Immature natural killer cell (primary cell): ENCODE data around the gene U2AF1L4. TPM values are rescaled to one million over a fixed set of nuclear protein-coding genes. Genes with fewer than 3 reads are reported as not detected.

Experiments
- DNase-seq, 3 donors: peaks; one replicate each; pipeline ENCODE4 v3.0.0; 2022; ENCODE audit warnings: mixed read lengths in 1 of 3
- H3K27ac Mint-ChIP-seq, 6 donors: one replicate each; pipeline ENCODE4 v1.8.0; 2020; ENCODE audit warnings: mixed read lengths in 6 of 6, mild to moderate bottlenecking in 5 of 6, inconsistent platforms in 4 of 6, moderate library complexity in 3 of 6
- H3K27me3 Mint-ChIP-seq, 3 donors: one replicate each; pipeline ENCODE4 v1.8.0; 2020 to 2021; ENCODE audit warnings: low read depth in 3 of 3, mild to moderate bottlenecking in 3 of 3, mixed read lengths in 3 of 3, moderate library complexity in 3 of 3, inconsistent platforms in 1 of 3
- H3K36me3 Mint-ChIP-seq, 3 donors: one replicate each; pipeline ENCODE4 v1.8.0; 2020; ENCODE audit warnings: mixed read lengths in 3 of 3, inconsistent platforms in 2 of 3, mild to moderate bottlenecking in 2 of 3
- H3K4me1 Mint-ChIP-seq, 2 donors: one replicate each; pipeline ENCODE4 v1.8.0; 2020; ENCODE audit warnings: inconsistent platforms in 2 of 2, mild to moderate bottlenecking in 2 of 2, mixed read lengths in 2 of 2, moderate library complexity in 1 of 2
- H3K4me3 Mint-ChIP-seq, 5 donors: one replicate each; pipeline ENCODE4 v1.8.0; 2020; ENCODE audit warnings: mild to moderate bottlenecking in 5 of 5, mixed read lengths in 5 of 5, inconsistent platforms in 3 of 5, moderate library complexity in 3 of 5
- H3K9me3 Mint-ChIP-seq, 6 donors: one replicate each; pipeline ENCODE4 v1.8.0; 2020; ENCODE audit warnings: mild to moderate bottlenecking in 6 of 6, mixed read lengths in 6 of 6, inconsistent platforms in 4 of 6, moderate library complexity in 3 of 6
- polyA plus RNA-seq, 3 donors: library from polyadenylated mRNA; unstranded; fragments of 300-500 nt; fragmentation: Illumina TruSeq; gene quantifications; one replicate each; pipeline ENCODE4 v1.2.3, GENCODE V29; 2021

U2AF1L4 gene
- polyA plus RNA-seq, 3 donors from 2014 or later = 11.8 to 21.4 (median 15.8) TPM

DNA sequence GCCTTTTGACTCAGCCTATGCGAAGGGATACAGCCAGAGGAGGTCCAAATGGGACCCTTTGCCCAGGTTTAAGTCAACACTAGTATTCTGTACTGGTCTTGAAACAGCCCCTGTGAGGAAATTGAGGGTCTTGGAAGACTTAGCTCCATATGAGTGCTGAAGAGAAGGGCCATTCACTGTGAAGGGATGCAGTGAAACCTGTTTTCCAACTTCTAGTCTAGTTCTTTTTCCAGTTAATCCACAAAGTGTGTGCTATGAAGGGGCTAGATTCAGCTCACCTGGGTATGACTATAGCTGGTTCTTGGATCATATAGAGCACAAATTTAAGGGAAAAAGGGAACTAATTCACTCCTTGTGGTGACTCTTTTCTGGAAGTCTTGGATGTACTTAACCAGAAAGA lies 36.8 kb downstream of the U2AF1L4 start:
- no peak overlapping the region for H3K4me3 Mint-ChIP-seq
- H3K36me3 Mint-ChIP-seq = no peaks in the 10 kb centered on the region
- no peak overlapping the region for H3K27ac Mint-ChIP-seq
- H3K4me1 Mint-ChIP-seq = no peaks in the 10 kb centered on the region
- no peak for DNase-seq
- H3K9me3 Mint-ChIP-seq = no peaks in the 10 kb centered on the region
- peaks cover 2 to 4% (median 3%) of the 10 kb centered on the region in 3 donors for H3K27me3 Mint-ChIP-seq

DNA sequence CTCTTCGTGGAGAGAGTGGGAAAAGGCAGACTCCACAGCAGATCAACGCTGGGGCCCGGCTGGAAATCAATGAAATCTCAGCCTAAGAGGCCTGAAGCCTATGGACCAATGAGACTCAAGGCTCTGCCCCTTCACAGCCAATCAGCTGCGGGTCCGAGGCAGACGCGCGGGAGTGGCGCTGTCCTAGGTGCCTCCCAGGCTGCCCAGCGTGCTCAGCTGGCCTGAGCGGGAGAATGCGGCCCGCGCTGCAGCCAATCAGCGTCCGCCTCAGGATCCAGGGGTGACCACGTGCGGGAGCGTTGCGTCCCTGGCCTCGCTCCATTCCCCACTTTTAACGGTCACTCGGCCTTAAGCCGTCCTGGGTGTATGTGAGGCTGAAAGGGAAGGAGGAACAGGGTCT lies 41.0 kb downstream of the U2AF1L4 start, which contains the start of gene ZBTB32:
Gene ZBTB32, plus strand, starts transcription at position 341 of the 400 bp plus-strand sequence. CDS start 10,069 bp downstream, outside the sequence.
- H3K27ac Mint-ChIP-seq = no peak within 1 kb of the TSS
- H3K9me3 Mint-ChIP-seq = no peaks in the 10 kb centered on the region
- H3K36me3 Mint-ChIP-seq = no peaks in the 10 kb centered on the region
- H3K4me1 Mint-ChIP-seq = peaks cover 5 to 9% of the 10 kb centered on the region in 2 donors
- H3K4me3 Mint-ChIP-seq = no peak within 1 kb of the TSS
- H3K27me3 Mint-ChIP-seq = peaks cover 2 to 9% (median 2%) of the 10 kb centered on the region in 3 donors
- no peak for DNase-seq

DNA sequence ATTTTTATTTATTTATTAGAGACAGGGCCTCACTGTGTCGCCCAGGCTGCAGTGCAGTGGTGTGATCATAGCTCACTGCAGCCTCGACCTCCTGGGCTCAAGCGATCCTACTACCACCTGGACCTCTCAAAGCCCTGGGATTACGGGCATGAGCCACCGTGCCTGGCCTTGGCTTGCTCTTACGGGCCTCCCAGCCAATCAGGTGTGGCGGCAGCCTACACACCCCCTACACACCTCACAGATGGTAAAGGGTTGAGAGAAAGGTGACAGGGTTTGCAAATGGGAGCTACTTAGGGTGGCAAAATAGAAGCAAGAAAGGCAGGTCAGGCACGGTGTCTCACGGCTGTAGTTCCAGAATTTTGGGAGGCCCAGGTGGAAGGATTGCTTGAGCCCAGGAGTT lies 41.9 kb downstream of the U2AF1L4 start:
- Mint-ChIP-seq H3K4me3 (peak overlapping the region in 1 of 5 donors; percentile 96), H3K27me3 (peaks cover 2 to 9% (median 2%) of the 10 kb centered on the region in 3 donors), H3K36me3 (no peaks in the 10 kb centered on the region), H3K9me3 (no peaks in the 10 kb centered on the region), H3K4me1 (peaks cover 5 to 9% of the 10 kb centered on the region in 2 donors), H3K27ac (no peak overlapping the region)
- no peak for DNase-seq

DNA sequence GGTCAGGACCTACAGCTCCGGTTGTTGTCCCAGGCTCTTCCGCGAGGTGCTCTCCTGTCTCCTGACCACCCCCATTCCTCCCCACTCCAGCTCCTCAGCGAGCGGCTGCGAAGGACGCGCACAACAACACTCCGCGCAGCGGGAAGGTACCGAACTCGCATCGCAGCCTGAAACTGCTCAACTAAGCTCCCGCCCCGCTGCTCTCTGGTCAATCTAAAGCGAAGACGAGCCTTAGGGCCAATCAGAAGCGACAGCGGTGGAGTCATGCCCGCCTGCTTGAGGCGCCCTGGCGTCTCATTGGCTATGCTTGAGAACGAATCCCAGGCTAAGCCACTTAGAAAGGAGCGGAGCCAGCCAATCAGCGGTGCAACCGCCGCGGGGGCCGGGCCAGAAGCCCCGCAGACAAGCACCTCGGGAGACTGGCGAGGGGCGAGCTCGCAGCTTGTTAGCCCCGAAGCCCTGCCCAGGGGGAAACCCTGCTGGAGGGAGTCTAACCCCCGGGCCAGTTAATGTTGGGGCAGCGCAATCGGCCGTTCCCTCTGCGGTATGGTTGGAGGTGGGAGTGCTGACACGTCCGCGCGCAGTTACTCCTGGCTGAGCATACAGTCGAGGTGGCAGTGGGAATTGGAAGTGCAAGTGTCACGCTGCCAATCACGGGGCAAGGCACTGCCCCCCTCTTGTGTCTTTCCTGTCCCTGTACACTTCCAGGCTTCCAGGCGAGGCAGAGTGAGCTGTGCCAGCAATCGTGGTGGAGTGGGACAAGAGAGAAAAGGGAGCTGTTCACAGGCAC lies 42.8 kb downstream of the U2AF1L4 start:
- Mint-ChIP-seq H3K27ac (peak overlapping the region; percentile 35 to 91 (median 84)), H3K4me3 (peak overlapping the region; percentile 94 to 99 (median 96)), H3K4me1 (peaks cover 5 to 9% of the 10 kb centered on the region in 2 donors), H3K9me3 (no peaks in the 10 kb centered on the region), H3K36me3 (no peaks in the 10 kb centered on the region), H3K27me3 (peaks cover 0 to 9% (median 2%) of the 10 kb centered on the region in 3 donors)
- DNase-seq = peak; percentile 86 to 89 (median 87)

DNA sequence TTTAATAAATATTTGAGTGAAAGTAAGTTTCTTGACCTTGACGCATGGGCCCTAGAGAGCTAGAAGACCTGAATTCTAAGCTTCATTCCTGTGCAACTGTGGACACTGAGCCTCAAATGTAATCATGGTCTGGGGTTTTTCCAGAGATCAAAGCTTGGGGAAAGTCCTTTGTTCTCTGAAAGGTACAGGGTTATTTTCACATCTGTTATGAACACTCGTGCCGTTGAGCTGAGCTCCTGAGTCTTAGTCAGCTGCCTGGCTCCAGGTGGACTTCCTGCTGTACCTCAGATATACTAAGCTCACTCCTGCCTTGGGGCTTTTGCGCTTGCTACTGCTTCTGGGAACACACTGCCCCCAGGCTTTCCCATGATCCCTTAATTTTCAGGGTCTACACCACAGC lies 48.4 kb downstream of the U2AF1L4 start:
- H3K27me3 Mint-ChIP-seq = peaks cover 0 to 3% (median 1%) of the 10 kb centered on the region in 3 donors
- H3K4me3 Mint-ChIP-seq = no peak overlapping the region
- H3K4me1 Mint-ChIP-seq = no peaks in the 10 kb centered on the region
- no peak overlapping the region for H3K27ac Mint-ChIP-seq
- no peaks in the 10 kb centered on the region for H3K36me3 Mint-ChIP-seq
- H3K9me3 Mint-ChIP-seq = no peaks in the 10 kb centered on the region
- no peak for DNase-seq

DNA sequence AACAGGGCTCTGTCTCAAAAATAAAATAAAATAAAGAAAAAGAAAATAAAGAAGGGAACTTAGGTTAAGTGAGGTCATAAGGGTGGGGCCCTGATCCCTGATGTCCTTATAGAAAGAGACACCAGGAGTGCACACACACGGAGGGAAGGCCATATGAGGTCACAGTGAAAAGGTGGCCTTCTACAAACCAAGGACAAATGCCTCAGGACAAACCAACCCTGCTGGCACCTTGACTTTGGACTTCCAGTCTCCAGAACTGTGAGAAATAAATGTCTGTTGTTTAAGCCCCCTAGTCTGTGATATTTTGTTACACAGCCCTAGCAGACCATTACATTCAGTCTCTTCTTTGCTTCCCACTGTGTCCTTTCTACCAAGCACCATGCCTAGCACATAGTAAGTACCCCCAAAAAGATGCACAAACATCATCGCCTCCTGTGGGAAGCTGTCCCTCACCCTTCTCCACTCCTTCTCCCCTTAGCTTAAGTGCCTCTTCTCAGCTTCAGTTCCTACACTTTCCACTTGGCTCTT lies 49.3 kb downstream of the U2AF1L4 start:
- no peak for DNase-seq
- no peaks in the 10 kb centered on the region for H3K4me1 Mint-ChIP-seq
- H3K9me3 Mint-ChIP-seq = no peaks in the 10 kb centered on the region
- H3K4me3 Mint-ChIP-seq = no peak overlapping the region
- no peaks in the 10 kb centered on the region for H3K36me3 Mint-ChIP-seq
- H3K27me3 Mint-ChIP-seq = peaks cover 0 to 1% (median 1%) of the 10 kb centered on the region in 3 donors
- no peak overlapping the region for H3K27ac Mint-ChIP-seq

DNA sequence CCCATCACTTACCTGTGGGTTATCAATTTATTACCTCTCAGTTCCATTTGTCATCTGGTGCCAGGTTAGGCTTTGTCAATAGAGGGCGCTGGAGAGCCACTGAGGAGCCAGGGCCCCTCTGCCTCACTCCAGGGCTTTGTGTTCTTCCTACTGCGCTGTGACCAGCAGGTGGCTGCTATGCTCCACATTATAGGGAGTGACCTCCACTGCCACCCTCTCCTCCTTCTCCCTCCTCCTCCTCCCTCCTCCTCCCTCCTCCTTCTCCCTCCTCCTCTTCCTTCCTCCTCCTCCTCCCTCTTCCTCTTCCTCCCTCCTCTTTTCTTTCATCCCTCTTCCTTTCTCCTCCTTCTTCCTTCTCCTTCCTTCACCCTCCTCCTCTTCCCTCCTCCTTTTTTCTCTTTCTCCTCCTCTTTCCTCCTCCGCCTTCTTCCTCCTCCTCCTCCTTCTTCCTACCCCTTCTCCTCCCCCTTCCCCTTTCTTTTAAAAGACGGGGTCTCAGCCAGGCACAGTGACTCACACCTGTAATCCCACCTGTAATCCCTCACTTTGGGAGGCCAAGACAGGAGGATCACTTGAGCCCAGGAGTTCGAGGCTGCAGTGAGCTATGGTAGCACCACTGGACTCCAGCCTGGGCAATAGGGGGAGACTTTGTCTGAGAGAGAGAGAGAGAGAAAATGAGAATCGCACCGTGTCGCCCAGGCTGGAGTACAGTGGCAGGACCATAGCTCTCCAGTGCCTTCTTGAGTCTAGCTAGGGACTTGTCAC lies 51.2 kb downstream of the U2AF1L4 start:
- H3K4me1 Mint-ChIP-seq = no peaks in the 10 kb centered on the region
- no peak overlapping the region for H3K4me3 Mint-ChIP-seq
- H3K27ac Mint-ChIP-seq = no peak overlapping the region
- peaks cover 0 to 1% (median 0%) of the 10 kb centered on the region in 3 donors for H3K27me3 Mint-ChIP-seq
- H3K9me3 Mint-ChIP-seq = no peaks in the 10 kb centered on the region
- no peaks in the 10 kb centered on the region for H3K36me3 Mint-ChIP-seq
- DNase-seq = peak; percentile 81 to 87 (median 83)

DNA sequence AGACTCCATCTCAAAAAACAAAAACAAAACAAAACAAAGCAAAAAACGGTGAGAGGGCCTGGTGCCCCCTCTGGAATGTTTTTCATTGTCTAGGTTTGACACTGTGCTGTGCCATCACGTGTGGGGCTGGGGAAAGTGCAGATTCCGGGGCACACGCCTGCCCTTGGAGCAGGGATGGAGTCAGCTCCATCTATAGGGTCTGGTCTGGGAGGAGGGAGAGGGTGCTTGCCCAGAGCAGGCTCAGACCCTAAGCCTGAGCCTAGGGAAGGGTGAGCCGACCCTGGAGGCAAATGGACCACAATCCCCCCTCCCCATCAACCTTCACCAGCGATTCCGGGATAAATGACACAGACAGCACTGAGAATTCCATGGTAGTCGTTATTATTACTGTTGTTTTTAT lies 51.8 kb downstream of the U2AF1L4 start:
- DNase-seq = no peak
- Mint-ChIP-seq H3K27me3 (peaks cover 0 to 1% (median 0%) of the 10 kb centered on the region in 3 donors), H3K9me3 (no peaks in the 10 kb centered on the region), H3K4me1 (no peaks in the 10 kb centered on the region), H3K4me3 (no peak overlapping the region), H3K27ac (no peak overlapping the region), H3K36me3 (no peaks in the 10 kb centered on the region)

Other genes starting within 250 kb of the U2AF1L4 start
- 10 to 100 TPM in 2 of 3 donors, 1 to 10 TPM in 1; 5.0 to 24.5 (median 20.3) TPM for gene DMKN, start 231.8 kb downstream of the U2AF1L4 start, polyA plus RNA-seq
- gene SBSN, start 217.1 kb downstream of the U2AF1L4 start, polyA plus RNA-seq = not detected
- not detected for gene GAPDHS, start 212.0 kb downstream of the U2AF1L4 start, polyA plus RNA-seq
- 100 to 1,000 TPM; 117 to 184 (median 151) TPM for gene TMEM147, start 199.8 kb downstream of the U2AF1L4 start, polyA plus RNA-seq
- not detected for gene ATP4A, start 181.8 kb downstream of the U2AF1L4 start, polyA plus RNA-seq
- not detected for gene PMIS2, start 159.2 kb downstream of the U2AF1L4 start, polyA plus RNA-seq
- gene HAUS5, start 132.7 kb downstream of the U2AF1L4 start, polyA plus RNA-seq = 1 to 10 TPM in 2 of 3 donors, under 1 TPM in 1; 0.98 to 7.5 (median 6.0) TPM
- 10 to 100 TPM; 51.4 to 91.8 (median 72.7) TPM for gene RBM42, start 116.4 kb downstream of the U2AF1L4 start, polyA plus RNA-seq
- gene ETV2, start 103.7 kb downstream of the U2AF1L4 start, polyA plus RNA-seq = under 1 TPM; 0.55 to 0.79 (median 0.68) TPM
- gene COX6B1, start 97.1 kb downstream of the U2AF1L4 start, polyA plus RNA-seq = 1,000 to 10,000 TPM in 1 of 3 donors, 100 to 1,000 TPM in 2; 711 to 1,050 (median 736) TPM
- gene UPK1A, start 78.9 kb downstream of the U2AF1L4 start, polyA plus RNA-seq = not detected
- gene ZBTB32, start 40.9 kb downstream of the U2AF1L4 start, polyA plus RNA-seq = not detected
- gene KMT2B, start 27.4 kb downstream of the U2AF1L4 start, polyA plus RNA-seq = 1 to 10 TPM in 1 of 3 donors, under 1 TPM in 1, not detected in 1; 0.30 to 1.8 TPM
- gene IGFLR1, start 3.0 kb downstream of the U2AF1L4 start, polyA plus RNA-seq = 100 to 1,000 TPM in 2 of 3 donors, 10 to 100 TPM in 1; 94.6 to 116 (median 109) TPM
- 100 to 1,000 TPM; 127 to 149 (median 129) TPM for gene PSENEN, start 233 bp upstream of the U2AF1L4 start, polyA plus RNA-seq
- gene LIN37, start 3.2 kb upstream of the U2AF1L4 start, polyA plus RNA-seq = 10 to 100 TPM in 2 of 3 donors, 1 to 10 TPM in 1; 9.7 to 15.2 (median 12.6) TPM
- not detected for gene HSPB6, start 11.6 kb upstream of the U2AF1L4 start, polyA plus RNA-seq
- gene PROSER3, start 12.8 kb upstream of the U2AF1L4 start, polyA plus RNA-seq = 1 to 10 TPM; 1.2 to 7.8 (median 2.2) TPM
- under 1 TPM in 1 of 3 donors, not detected in 2; 0.37 TPM for gene ARHGAP33, start 30.1 kb upstream of the U2AF1L4 start, polyA plus RNA-seq
- gene PRODH2, start 67.4 kb upstream of the U2AF1L4 start, polyA plus RNA-seq = not detected
- gene NPHS1, start 107.1 kb upstream of the U2AF1L4 start, polyA plus RNA-seq = not detected
- gene KIRREL2, start 111.5 kb upstream of the U2AF1L4 start, polyA plus RNA-seq = under 1 TPM in 1 of 3 donors, not detected in 2; 0.19 TPM
- under 1 TPM in 1 of 3 donors, not detected in 2; 0.72 TPM for gene APLP1, start 123.2 kb upstream of the U2AF1L4 start, polyA plus RNA-seq
- gene NFKBID, start 155.1 kb upstream of the U2AF1L4 start, polyA plus RNA-seq = 1 to 10 TPM; 2.7 to 8.0 (median 2.9) TPM
- 1,000 to 10,000 TPM; 1,885 to 2,801 (median 2,654) TPM for gene HCST, start 157.1 kb upstream of the U2AF1L4 start, polyA plus RNA-seq
- gene TYROBP, start 162.9 kb upstream of the U2AF1L4 start, polyA plus RNA-seq = 1,000 to 10,000 TPM; 2,771 to 3,312 (median 2,871) TPM
- gene LRFN3, start 191.0 kb upstream of the U2AF1L4 start, polyA plus RNA-seq = under 1 TPM; 0.17 to 0.62 (median 0.32) TPM
- gene SDHAF1, start 249.8 kb upstream of the U2AF1L4 start, polyA plus RNA-seq = 10 to 100 TPM; 44.7 to 51.0 (median 48.3) TPM